HepG2 (cell line): Measurements from ENCODE around the gene HAGHL. TPM values are rescaled to one million over a fixed set of nuclear protein-coding genes. Genes with fewer than 3 reads are reported as not detected.

ENCODE experiments used
- ARID2 ChIP-seq: sonication (generic); formaldehyde crosslinking; IDR thresholded peaks from 2 replicates; pipeline ENCODE4 v1.8.1; 2022; ENCODE audit warnings: mild to moderate bottlenecking, missing genetic modification reagents, borderline replicate concordance
- DNMT3B ChIP-seq: conservative IDR thresholded peaks from 2 replicates; pipeline ENCODE4 v1.6.1; 2016; ENCODE audit warnings: missing biosample characterization, control low read depth
- ETS1 ChIP-seq: sonication (generic); formaldehyde crosslinking; IDR thresholded peaks from 2 replicates; pipeline ENCODE4 v1.4.0; 2020; ENCODE audit warnings: missing genetic modification reagents
- FOXC1 ChIP-seq: sonication (generic); formaldehyde crosslinking; IDR thresholded peaks from 2 replicates; pipeline ENCODE4 v1.8.0; 2022; ENCODE audit warnings: mild to moderate bottlenecking, missing genetic modification reagents, borderline replicate concordance
- MAFG ChIP-seq: sonication (generic); formaldehyde crosslinking; IDR thresholded peaks from 2 replicates; pipeline ENCODE4 v1.5.1; 2020; ENCODE audit warnings: mild to moderate bottlenecking, missing genetic modification reagents
- MAZ ChIP-seq, 2 experiments: sonication (generic) in 1 of 2; formaldehyde crosslinking in 1 of 2; IDR thresholded peaks; 2 replicates each; pipeline versions ENCODE4 v1.5.0 to v1.6.1; 2012 to 2020; ENCODE audit warnings: low read depth in 2 of 2, mild to moderate bottlenecking in 2 of 2, borderline replicate concordance in 1 of 2, improper control_type of control experiment in 1 of 2, low read length in 1 of 2, missing genetic modification reagents in 1 of 2, moderate library complexity in 1 of 2
- MTERF4 ChIP-seq: sonication (generic); formaldehyde crosslinking; IDR thresholded peaks from 2 replicates; pipeline ENCODE4 v1.8.0; 2023; ENCODE audit warnings: mild to moderate bottlenecking, missing genetic modification reagents
- NBN ChIP-seq: fragments of 450-650 bp; conservative IDR thresholded peaks from 2 replicates; pipeline ENCODE4 v1.6.1; 2017
- PAXIP1 ChIP-seq: sonication (generic); formaldehyde crosslinking; conservative IDR thresholded peaks from 2 replicates; pipeline ENCODE4 v1.4.0; 2020; ENCODE audit warnings: mild to moderate bottlenecking, missing genetic modification reagents, moderate library complexity
- POLR2A ChIP-seq, 2 experiments: IDR thresholded peaks; 2 replicates each; pipeline ENCODE4 v1.6.1; 2011; ENCODE audit warnings: low read depth in 2 of 2, low read length in 2 of 2, mild to moderate bottlenecking in 1 of 2, moderate library complexity in 1 of 2; ENCODE audit not compliant: insufficient read depth in 1 of 2
- TRIM24 ChIP-seq: sonication (generic); formaldehyde crosslinking; IDR thresholded peaks from 2 replicates; pipeline ENCODE4 v1.8.0; 2022; ENCODE audit warnings: mild to moderate bottlenecking, missing genetic modification reagents
- ZBTB7A ChIP-seq: sonication (generic); formaldehyde crosslinking; IDR thresholded peaks from 2 replicates; pipeline ENCODE4 v1.8.0; 2022; ENCODE audit warnings: mild to moderate bottlenecking, missing genetic modification reagents
- ZBTB8A ChIP-seq: sonication (generic); formaldehyde crosslinking; IDR thresholded peaks from 2 replicates; pipeline ENCODE4 v1.4.0; 2020; ENCODE audit warnings: mild to moderate bottlenecking, low read depth, missing genetic modification reagents, borderline replicate concordance
- ZNF3 ChIP-seq: IDR thresholded peaks from 2 replicates; pipeline ENCODE4 v1.7.0; 2017; ENCODE audit warnings: inconsistent platforms
- ZNF33B ChIP-seq: sonication (generic); formaldehyde crosslinking; IDR thresholded peaks from 2 replicates; pipeline ENCODE4 v1.5.1; 2020; ENCODE audit warnings: mild to moderate bottlenecking, missing genetic modification reagents
- ZNF609 ChIP-seq: sonication (generic); formaldehyde crosslinking; IDR thresholded peaks from 2 replicates; pipeline ENCODE4 v1.4.0; 2020; ENCODE audit warnings: mild to moderate bottlenecking, missing genetic modification reagents, borderline replicate concordance
- ZNF766 ChIP-seq: sonication (generic); formaldehyde crosslinking; IDR thresholded peaks from 2 replicates; pipeline ENCODE4 v1.5.0; 2020; ENCODE audit warnings: missing genetic modification reagents, borderline replicate concordance
- ZNF773 ChIP-seq: sonication (generic); formaldehyde crosslinking; IDR thresholded peaks from 2 replicates; pipeline ENCODE4 v1.4.0; 2020; ENCODE audit warnings: missing genetic modification reagents, borderline replicate concordance
- polyA plus RNA-seq, 8 experiments: library from polyadenylated mRNA; depleted of rRNA in 3 of 8; stranded (reverse) in 7 of 8; unstranded in 1 of 8; fragments of >200 nt; fragmentation: Illumina TruSeq in 4 of 8; extraction: Trizol in 4 of 8; gene quantifications; 2 replicates each; pipeline versions ENCODE4 v1.2.1 to v1.2.3, GENCODE V29; 2011 to 2016; ENCODE audit warnings: low read depth in 4 of 8, missing spikeins in 1 of 8, mixed read lengths in 1 of 8; ENCODE audit not compliant: insufficient read depth in 1 of 8
- total RNA-seq, 5 experiments: library from RNA; depleted of rRNA; stranded (reverse); fragments of >200 nt; fragmentation: Illumina TruSeq; extraction: Trizol; gene quantifications; 2 replicates each; pipeline ENCODE4 v1.2.3, GENCODE V29; 2016; ENCODE audit warnings: low read depth in 1 of 5

Gene HAGHL
- total and polyA plus RNA-seq, 2 of the 13 experiments (the other 11 are each of a cell fraction or from before 2014, with no cell fraction given) = 3.4 to 8.4 TPM

- TF ChIP-seq TRIM24 (no peak), MAZ (IDR thresholded peaks at IDR 0.05; ENCODE audit: borderline replicate concordance, low read depth, low read length) (no peak; the same call in 1 of the 2 replicates), MAZ (CRISPR knock-in tag; IDR thresholded peaks at IDR 0.05; ENCODE audit: low read depth) (peak; percentile 66; the same call in 1 of the 2 replicates), ZNF609 (CRISPR knock-in tag) (no peak; the same call in 1 of the 2 replicates), DNMT3B (CRISPR knock-in tag) (no peak), FOXC1 (CRISPR knock-in tag) (no peak), ETS1 (CRISPR knock-in tag) (no peak), MAFG (CRISPR knock-in tag) (no peak), ZBTB8A (CRISPR knock-in tag) (no peak), ZNF33B (CRISPR knock-in tag) (no peak), POLR2A (IDR thresholded peaks at IDR 0.05; ENCODE audit: insufficient read depth in 1 of 2, low read depth in 2 of 2, low read length in 2 of 2) (0 out of 4 replicates have a peak, but pooled peaks of 1 of the 2 experiments have one; percentile 3), ZNF3 (CRISPR knock-in tag) (no peak), ARID2 (CRISPR knock-in tag) (no peak; the same call in 1 of the 2 replicates), ZNF766 (CRISPR knock-in tag) (no peak), ZBTB7A (0 out of 2 replicates have a peak, but pooled peaks have one; percentile 33), PAXIP1 (CRISPR knock-in tag) (no peak), ZNF773 (CRISPR knock-in tag) (no peak), MTERF4 (CRISPR knock-in tag) (no peak), NBN (no peak)
Measured at GRCh38 chr16:726438-727290, at the start of gene HAGHL, which contains the start of gene CCDC78 (continued).
